GM18858 (cell line): ENCODE data around the gene MTFR1L.

ENCODE experiments used
- ATAC-seq: cut with Tn5 transposase; IDR thresholded peaks from one replicate; pipeline ENCODE4 v1.9.1; 2021; ENCODE audit not compliant: unreplicated experiment

The MTFR1L gene

DNA sequence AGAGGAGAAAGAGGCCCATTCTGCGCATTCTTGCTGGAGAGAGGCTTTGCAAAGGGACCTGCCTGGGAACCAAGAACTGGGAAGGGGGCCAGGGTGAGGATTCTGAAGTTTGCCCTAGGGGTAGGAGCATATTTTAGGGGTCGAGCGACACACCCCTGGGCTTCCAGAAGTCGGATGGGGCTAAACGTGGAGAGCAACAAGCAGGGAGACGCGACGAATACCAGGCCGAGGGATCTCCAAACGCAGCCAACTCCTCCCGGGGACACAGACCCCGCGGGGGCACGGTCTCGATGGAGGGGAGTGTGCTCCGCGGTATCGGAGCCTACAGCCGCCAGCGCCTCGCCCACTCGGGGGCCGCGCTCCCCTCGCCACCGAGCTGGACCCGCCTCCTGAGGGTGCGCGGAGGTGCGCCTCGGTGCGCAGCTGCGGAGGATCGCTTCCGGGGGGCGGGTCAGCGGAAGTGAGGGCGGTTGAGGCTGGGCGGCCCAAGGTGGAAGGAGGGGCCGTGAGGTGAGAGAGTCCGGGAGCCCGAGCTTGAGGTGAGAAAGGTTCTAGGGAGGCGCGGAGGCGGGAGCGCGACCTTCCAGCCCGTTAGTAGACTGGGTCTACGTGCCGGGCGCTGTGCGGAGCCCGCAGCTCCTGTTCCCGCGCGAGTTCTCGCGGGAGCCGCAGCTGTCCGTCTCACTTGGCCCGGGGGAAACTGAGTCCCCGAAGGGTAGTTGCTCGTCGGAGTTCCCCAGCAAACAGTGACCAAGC, at the start of gene MTFR1L:
Gene MTFR1L, plus strand, starts transcription at position 464 of the 756 bp plus-strand sequence. CDS start 3,151 bp downstream, outside the sequence.
- ATAC-seq = peak; percentile 65

DNA sequence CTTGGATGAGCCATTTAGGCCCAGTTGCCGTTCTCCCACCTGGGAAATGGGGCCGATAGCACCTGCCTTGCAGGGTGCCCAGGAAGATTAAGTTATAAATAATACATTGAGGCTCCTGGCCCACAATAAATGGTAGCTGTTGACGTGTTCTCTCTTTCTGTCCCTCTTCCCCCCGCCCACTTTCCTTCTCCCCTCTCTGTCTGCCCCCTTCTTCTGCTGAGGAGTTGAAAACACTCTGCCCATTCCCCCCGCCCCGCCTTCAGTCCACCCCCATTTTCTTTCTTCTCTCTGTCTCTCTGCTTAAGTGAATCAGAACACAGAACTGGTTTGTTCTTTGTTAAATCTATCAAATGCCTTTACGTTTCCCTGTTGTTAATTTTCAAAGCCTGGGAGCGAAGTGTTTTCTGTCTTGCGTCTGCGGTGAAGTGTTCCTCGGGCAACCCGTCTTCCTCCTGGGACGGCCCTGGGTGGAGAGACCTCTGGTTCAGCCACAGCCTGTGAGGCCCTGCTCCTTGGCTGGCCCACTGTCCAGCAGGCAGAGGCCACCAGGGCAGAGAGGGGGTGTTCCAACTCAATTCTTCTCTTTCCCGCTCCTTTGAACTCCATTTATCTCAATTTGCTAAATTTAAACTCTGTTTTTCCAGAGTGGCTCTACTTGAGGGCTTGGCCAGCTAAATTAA, 49.1 kb upstream of the MTFR1L start:
- no peak for ATAC-seq

DNA sequence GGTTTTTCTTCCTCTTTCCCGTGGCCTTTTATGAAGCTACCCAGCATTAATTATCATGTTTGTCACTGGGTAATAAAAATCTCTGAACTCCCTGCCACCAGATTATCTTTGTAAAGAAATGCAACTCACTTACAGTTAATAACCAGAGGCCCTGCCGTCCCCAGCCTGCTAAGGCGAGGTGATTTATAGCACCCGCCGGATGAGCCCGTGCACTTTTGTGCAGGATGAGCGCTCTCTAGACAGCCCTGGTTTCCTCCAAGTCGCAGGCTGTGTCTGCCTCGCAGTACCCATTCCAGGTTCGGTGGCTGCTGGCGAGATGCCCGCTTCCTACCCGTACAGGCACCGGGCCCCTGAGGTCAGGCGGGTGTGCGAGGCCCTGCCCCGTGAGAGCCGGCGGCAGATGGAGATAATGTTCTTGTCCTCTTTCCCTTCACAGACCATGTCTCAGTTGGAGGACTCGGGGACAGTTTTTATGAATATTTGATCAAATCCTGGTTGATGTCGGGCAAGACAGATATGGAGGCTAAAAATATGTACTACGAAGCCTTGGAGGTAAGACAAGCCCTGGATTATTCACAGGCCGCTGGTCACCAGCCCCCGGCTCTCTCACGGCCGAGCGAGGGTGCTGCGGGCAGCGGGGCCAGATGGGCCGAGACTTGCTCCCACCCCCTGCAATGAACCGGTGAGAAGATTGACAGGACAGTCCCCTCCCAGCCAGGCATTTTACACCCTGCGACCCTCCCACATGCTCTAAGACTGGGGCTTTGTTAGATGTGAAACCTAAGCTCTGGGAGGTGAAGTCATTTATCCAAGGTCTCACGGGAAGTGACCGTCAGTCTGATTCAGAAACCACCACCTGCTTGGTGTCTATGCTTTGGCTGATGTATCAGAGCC, 48.3 kb upstream of the MTFR1L start:
- no peak for ATAC-seq

GRCh38 chr1:25772164-25772563, 47.6 kb upstream of the MTFR1L start:
- no peak for ATAC-seq

DNA sequence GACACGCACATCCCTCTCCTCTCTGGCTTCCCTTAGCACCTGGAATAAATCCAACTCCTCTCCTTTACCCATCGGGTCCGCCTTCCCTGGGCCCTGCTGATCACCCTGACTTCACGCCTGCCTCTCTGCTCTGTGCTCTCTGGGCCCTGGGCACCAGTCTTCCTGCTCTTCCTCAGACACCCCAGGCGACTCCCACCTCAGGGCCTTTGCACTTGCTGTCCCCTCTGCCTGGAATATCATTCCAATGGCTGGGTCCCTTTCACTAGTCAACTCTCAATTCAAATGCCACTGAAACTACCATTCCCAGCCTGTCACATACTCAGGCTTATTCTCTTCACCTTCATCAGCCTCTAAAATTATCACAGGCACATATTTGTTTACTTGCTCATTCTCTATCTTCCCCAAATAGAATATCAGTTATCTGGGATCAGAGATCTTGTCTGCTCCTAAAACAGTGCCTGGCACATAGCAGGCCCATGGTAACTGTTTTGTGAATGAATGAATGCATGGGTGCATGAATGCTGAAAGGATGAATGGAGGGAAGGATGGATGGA, 47.0 kb upstream of the MTFR1L start:
- ATAC-seq = no peak

DNA sequence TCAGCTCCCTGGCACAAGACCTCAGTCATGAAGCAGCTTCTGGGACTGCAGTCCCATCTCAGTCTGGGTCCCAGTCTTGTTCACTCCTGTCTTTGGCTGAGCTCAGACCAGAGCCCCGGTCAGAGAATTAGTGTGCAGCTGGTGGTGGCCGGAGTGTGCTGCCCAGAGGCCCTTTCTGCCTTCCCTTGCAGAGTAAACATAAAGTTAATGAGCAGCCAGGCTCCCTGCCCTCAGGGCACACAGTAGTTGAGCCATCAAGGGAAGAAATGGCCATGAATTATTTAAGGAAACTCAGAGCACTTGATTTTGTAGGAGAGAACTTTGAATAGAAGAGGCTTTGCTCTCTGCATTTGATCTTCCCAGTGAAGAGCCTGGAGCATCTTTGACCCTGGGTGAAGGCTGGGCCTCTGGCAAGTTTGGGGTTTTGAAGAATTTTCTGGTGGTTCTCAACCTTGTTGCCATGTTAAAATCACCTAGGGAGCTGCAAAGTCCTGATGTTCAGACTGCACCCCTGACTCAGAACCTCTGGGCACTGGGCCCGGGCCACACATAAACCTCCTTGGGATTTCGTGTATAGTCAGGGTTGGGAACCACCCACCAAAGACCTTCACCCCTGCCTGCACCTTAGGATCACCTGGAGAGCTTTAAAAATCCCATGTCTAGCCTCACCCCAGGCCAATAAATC, 46.2 kb upstream of the MTFR1L start:
- no peak for ATAC-seq

DNA sequence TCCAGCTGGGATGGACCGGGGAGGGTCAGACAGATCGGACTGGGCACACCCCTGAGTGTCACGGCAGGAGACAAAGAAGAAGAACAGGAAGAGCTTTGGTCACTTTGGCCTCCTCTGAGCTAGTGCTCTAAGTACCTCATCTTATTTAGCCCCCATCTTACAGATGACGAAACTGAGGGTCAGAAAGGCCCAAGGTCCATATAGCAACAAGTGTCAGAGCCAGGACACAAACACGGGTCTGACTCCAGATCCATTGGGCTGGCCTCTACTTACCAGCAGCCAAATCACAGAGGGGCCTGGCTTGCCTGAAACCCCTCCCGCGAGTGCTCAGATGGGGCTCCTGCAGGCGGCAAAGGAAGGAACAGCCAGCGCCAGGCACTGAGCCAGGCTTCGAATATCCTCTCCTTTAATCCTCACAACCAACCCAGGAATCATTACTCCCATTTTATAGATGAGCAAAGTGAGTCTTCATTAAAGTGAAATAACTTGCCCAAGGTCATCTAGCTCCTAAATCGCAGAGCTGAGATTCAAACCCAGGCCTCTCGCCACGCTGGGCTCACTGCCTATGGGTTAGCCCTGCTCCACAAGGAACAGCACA, 45.4 kb upstream of the MTFR1L start:
- ATAC-seq = no peak

- ATAC-seq = no peak
These were observed 44.6 kb upstream of the MTFR1L start for GRCh38 chr1:25774921-25775771.

DNA sequence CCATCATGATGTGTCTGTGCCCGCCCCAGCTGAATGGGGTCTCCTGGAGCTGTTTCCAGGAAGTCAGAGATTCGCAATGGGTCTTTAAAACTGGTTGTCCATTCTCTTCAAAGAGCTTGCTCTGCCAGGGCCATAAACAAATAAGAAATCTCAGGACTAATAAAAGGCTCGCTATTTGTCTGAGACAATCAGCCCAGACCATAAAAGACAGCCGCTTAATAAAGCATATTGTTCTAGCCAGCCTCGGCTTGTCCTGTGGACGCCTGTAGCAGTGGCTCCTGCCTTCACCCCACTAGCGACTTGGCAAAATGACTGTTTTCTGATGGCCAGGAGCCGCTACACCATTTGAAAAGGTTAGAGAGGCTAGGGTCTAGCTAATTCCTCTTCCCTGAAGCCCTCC, 40.4 kb upstream of the MTFR1L start:
- no peak for ATAC-seq

- ATAC-seq = no peak
These were observed 39.9 kb upstream of the MTFR1L start for GRCh38 chr1:25779894-25780293.

- ATAC-seq = no peak
These were observed 39.2 kb upstream of the MTFR1L start for GRCh38 chr1:25780318-25781129.

DNA sequence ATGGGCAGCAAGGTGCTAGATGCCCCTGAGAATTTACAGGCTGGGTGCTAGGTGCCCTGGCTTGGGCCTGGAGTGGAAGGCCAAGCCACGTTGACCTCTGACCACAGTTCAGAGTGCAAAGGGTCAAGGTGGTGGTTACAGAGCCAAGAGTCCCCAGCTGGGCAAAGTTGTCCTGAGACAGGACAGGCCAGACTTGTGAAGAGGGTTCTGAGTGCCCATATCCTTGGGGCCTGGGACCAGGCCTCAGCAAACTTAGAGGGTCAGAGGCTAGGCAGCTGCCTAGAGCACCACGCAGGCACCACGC, 38.7 kb upstream of the MTFR1L start:
- no peak for ATAC-seq

GRCh38 chr1:25782608-25783201, 37.0 kb upstream of the MTFR1L start:
- no peak for ATAC-seq

DNA sequence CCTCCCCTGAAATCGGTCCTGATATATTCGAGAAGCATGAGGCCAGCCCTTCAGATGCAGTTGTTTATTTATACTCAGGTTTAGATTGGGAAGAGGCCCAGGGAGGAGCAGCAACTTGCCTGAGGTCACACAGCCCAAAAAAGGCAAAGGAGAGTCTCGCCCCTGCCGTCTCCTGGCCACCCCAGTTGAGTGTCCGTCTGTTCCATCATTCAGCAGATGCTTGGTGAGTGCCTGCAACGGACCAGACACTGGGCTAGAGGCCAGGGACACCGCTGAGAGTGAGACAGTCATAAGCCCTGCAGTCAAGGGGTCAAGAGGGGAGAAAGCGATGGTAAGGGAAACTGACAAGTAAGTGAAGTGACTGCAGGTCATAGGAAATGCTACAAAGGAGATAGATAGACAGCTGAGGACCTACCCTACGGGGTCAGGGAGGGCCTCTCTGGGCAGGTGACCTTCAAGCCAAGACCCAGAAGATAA, 35.1 kb upstream of the MTFR1L start:
- no peak for ATAC-seq

DNA sequence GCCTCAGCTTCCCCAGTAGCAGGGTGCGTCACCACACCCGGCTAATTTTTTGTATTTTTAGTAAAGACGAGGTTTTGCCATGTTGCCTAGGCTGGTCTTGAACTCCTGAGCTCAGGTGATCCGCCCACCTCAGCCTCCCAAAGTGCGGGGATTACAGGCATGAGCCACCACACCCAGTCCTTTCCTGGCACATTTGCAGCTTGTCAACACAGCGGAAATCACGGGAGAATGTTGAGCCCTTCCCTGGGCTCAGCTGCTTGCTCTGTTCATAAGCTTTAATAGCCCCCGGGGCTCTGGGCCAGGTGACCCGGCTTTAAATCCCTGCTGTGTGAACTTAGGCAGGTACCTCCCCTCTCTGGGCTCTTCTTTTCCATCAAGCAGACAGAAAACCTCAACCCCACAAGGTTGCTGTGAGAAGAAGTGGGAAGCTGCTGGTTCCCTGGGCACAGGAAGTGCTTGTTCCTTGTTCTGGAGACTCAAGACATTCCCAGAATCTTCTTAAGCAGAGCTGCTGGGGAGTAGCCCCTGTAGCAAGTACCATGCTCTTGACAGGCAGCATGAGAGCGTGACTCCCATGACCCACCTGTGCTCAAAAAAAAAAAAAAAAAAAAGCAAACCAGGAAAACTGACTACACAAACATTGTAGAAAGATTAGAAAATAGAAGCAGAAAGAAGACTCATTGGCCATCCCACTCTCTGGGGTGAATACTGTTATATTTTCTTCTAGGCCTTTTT, 34.3 kb upstream of the MTFR1L start:
- ATAC-seq = no peak

DNA sequence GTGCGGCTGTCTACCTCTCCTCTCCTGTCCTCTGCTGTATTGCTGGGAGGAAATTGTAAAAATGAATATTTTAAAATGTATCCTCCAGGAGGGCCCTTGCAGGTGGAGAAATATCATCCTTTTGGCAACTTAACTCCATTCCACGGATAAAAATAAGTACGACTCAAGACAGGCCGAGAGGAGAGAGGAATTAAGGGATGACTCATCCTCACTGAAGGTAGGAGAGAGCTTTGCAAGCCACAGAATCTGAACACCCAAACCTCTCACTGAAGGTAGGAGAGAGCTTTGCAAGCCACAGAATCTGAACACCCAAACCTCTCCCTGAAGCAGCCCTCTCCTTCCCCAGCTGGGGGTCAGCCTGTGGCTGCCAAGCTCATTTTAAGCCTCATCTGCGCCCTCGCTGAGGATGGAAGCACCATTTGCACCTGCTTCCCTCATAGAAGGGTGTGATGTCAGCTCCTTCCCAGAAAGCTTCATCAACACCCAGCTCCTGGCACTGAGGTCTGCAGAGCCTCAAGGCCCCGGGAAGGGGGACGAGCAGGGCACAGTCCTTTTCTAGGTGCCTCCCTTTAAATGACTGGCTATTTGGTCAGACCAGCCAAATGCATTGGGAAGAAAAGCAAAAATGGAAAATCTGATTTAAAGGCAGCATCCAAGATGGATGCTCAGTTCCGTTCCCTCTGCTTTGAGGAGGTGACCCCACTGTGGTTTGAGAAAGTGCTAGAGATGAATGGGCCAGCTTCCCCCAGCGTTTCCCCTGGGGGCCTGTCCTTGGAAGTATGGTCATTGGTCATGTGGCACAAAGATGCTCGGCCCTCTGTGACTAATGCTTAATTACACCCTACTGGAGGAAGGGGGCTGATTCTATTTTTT, 32.6 kb upstream of the MTFR1L start:
- no peak for ATAC-seq

DNA sequence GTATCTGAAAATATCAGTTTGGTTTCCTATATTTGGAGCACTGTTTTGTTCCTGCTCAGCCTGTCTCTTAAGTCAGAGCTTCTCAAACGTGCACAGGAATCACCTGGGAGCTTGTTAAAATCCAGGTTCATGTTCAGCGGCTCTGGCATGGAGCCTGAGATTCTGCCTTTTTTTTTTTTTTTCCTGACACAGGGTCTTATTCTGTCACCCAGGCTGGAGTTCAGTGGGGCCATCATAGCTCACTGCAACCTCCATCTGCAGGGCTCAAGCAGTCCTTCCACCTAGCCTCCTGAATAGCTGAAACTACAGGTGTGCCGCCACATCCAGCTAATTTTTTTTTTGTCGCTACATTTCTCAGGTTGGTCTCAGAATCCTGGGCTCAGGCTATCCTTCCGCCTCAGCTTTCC, 32.0 kb upstream of the MTFR1L start:
- ATAC-seq = no peak
